VCaP (cell line): ENCODE results near the gene SECTM1.

Experiments used
- H3K27ac ChIP-seq: fragments of 450-650 bp; 2 replicates; pipeline ENCODE4 v1.5.1; 2017
- TF ChIP-seq, protein P1 (sequence below): fragments of 450-650 bp; conservative IDR thresholded peaks from 2 replicates; pipeline ENCODE4 v1.5.1; 2017; ENCODE audit warnings: mild to moderate bottlenecking, moderate library complexity

SECTM1 gene

DNA sequence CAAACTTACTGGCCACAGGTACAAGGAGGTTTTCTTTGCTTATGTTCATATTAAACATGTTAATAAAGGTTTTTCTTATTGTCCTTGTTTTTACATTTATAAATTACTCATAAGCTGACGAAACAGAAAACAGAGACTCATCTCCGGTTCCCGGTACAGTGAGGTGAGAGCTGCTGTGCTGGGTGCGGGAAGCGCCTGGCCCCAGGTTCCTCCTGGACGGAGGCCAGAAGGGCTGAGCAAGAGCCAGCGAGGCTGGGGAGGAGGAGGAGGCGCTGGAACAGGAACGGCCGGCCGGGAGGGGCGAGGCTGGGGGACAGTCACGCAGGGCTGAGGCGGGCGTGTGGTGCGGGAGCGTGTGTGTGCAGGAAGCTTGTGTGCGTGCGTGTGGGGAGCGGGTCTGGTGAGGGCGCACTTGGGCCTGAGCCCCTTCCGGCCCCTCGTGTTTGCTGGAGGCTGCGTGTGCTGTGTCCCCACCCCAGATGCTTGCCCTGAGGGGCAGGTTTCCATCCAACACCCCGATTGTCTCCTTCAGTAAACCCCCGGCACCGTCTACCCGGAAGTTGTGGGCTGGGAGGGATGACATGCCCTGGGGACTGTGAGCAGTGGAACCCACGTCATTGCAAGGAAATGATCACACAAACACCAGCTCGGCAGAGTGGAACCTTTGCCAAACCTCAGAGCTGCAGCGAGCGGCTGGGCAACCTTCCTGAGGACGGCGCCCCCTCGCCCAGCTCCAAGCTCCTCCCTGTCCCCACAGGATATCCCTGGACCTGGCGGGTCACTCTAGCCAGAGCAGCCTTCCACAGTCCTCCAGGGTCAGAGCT lies 35.6 kb downstream of the SECTM1 start:
- TF ChIP-seq, protein P1, sequence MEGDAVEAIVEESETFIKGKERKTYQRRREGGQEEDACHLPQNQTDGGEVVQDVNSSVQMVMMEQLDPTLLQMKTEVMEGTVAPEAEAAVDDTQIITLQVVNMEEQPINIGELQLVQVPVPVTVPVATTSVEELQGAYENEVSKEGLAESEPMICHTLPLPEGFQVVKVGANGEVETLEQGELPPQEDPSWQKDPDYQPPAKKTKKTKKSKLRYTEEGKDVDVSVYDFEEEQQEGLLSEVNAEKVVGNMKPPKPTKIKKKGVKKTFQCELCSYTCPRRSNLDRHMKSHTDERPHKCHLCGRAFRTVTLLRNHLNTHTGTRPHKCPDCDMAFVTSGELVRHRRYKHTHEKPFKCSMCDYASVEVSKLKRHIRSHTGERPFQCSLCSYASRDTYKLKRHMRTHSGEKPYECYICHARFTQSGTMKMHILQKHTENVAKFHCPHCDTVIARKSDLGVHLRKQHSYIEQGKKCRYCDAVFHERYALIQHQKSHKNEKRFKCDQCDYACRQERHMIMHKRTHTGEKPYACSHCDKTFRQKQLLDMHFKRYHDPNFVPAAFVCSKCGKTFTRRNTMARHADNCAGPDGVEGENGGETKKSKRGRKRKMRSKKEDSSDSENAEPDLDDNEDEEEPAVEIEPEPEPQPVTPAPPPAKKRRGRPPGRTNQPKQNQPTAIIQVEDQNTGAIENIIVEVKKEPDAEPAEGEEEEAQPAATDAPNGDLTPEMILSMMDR: no peak; the same call in 1 of the 2 replicates
- H3K27ac ChIP-seq: peak overlapping the region; percentile 99

DNA sequence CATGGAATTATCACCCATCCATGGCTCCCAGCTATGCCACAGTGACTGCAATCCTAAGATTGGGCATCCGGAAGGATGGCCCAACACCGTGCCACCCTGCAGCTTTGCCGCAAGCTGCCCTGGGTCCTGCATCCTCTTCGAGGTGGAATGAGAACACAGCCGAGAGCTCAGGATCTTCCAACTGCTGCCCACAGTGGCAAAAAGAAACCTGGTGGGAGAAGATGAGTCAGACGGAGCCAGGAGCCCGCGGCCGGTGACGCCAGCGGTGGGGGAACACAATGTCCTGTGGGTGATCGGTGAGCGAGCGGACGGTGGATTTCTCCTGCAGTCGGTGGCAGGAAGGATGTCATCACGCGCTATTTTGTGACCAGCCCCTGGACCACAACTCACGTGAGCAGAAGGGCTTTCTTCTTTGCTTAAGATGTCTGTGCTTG lies 36.3 kb downstream of the SECTM1 start:
- TF ChIP-seq, protein P1: no peak
- peak overlapping the region; percentile 99 for H3K27ac ChIP-seq

DNA sequence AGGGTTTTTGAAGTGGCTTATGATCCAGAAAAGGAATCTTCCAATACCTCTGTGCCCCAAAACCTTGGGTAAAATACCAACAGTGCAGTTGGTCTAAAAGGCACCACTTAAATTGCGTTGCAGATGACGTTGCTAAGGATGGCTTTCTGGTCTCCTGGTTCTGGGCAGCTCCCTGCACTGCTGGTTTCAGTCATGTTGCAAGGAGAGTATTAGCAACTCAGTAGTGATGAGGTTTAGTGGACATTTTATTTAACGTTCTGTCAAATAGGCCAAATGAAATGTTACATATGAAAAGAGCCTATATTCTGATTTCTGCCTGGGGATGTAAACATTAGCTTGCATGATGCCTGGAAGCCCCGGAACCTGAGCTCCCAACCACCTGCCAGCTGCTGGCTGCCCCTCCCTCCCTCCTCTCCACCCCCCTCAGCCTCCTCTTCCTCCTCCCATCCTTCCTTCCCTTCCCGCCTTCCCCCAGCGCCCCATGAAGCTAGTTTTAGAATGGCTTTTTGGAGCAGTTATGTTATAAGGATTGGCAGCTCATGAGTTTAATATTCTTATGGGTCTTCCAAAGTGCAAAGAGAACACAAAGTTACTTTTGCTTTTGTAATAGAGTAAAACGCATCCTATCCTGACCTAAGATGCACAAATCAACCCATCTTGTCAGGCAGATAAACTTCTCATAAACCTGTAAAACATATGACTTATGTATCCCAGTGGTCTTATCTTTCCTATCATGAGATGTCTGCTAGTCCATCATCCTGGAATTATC lies 36.9 kb downstream of the SECTM1 start:
- H3K27ac ChIP-seq: peak overlapping the region; percentile 99
- TF ChIP-seq, protein P1: no peak

DNA sequence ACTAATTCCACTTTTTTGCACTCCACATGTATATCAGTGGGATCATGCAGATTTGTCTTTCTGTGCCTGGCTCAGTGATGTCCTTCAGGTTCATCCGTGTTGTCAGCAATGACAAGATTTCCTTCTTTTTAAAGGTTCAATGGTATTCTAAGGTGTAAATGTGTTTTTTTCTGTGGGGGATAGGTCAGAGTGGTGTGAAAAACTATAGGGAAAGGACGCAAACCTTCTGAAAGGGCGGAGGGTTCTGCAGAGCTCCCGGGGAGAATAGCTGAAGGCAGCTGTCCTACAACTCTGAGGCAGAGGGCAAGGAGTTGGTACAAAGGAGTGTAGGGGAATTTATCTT lies 38.1 kb downstream of the SECTM1 start:
- H3K27ac ChIP-seq: peak overlapping the region; percentile 99
- TF ChIP-seq, protein P1: no peak

DNA sequence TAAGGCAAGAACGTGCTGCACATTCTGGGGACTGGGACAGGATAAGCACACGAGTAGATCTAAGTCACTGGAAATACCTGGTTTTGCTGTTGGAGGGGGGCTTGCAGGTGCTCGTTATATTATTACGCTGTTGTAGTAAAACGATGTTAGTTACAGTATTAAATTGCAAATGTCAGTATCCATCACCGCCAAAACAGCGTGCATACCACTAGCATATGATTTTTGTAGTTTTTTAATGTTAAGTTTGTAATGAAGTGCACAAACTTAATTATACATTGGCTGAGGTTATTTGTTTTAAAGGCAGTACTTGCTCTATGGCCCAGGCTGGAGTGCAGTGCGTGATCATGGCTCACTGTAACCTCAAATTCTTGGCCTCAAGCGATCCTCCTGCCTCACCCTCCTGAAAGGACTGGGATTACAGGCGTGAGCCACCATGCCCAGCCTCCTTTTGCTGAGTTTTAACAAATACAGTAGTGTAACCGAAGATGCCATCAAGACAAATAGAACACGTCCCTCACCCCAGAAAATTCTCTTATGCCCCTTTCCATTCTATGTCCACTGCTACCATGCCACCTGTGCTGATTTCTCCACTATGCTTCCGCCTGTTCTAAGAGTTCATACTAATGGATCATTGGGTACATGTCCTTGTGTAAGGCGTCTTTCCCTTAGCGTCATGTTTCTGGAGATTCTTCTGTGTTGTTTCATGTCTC lies 39.3 kb downstream of the SECTM1 start:
- TF ChIP-seq, protein P1: no peak
- H3K27ac ChIP-seq: peak overlapping the region; percentile 99

DNA sequence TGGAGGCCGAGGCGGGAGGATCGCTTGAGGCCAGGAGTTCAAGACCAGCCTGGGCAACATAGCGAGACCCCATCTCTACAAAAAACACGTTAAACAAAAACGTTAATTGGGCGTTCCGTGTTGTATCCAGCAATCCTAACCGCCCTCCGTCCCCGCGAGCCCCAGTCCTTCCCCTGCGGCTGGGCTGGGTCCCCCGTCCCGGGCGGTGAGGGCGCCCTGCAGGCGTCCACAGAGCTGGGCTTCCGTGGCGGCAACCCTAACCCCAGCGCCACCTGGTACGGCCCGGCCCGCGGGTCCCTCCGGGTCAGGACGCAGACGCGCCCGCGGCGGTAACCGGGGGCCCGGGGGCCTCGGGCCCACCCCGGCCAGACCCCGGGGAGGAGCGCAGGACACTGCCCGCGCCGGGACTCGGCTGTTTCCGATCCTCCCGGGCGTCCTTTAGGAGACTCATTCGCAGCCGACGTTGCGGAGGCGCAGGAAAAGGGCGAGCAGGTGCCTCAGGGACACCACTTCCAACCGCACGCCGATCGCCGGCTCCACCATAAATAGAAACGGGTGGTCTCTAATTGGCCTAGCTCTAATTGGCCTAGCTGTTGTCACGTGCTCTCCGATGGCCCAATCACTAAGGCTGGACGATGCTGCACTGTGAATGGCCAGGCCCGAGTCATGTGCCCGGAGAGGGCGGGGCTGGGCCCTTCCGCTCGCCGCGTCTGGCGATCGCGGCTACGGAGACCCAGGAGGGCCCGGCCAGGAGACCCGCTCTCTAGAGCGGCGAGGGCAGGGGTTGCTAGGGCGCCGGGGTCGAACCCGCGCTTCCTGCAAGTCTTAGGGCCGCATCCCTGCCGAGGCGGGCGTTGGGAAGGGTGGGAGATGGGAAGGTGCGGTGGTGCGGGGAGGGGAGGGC lies 41.1 kb downstream of the SECTM1 start:
- TF ChIP-seq, protein P1: no peak
- peak overlapping the region; percentile 99 for H3K27ac ChIP-seq
